IMR-90 (cell line): ENCODE results near the gene FOXP1. TPM values are rescaled to one million over a fixed set of nuclear protein-coding genes. Genes with fewer than 3 reads are reported as not detected.

ENCODE experiments used
- ATAC-seq: fragments of 200-7000 bp; cut with Tn5 transposase; 2 replicates; pipeline ENCODE4 v1.9.1; 2020; ENCODE audit warnings: low read depth, mild to moderate bottlenecking, moderate library complexity
- BruUV-seq: library from RNA; stranded (reverse); fragments of 400-500 nt; replicated peaks from 2 replicates; lab custom pipeline; 2021; lab: Mats Ljungman, UMichigan
- CTCF ChIA-PET: fragments of 300-600 bp; formaldehyde crosslinking; extraction: SDS; loops from one replicate; lab custom pipeline; 2021; ENCODE audit warnings: antibody characterized with exemption; lab: Yijun Ruan, JAX
- POLR2A ChIA-PET: fragments of 300-600 bp; sonication (Branson Sonifier 250); formaldehyde crosslinking; loops from one replicate; lab custom pipeline; 2022; ENCODE audit warnings: antibody characterized with exemption; ENCODE audit not compliant: unreplicated experiment; lab: Charles Lee
- DNase-seq: peaks from one replicate; pipeline ENCODE4 v3.0.0; 2013
- H2AFZ ChIP-seq: replicated peaks from 2 replicates; pipeline ENCODE3; 2013; ENCODE audit warnings: low read length, mild to moderate bottlenecking; ENCODE audit not compliant: poor library complexity
- H2AK5ac ChIP-seq: 2 replicates; pipeline ENCODE4 v1.6.1; 2013; ENCODE audit warnings: low read depth, low read length, inconsistent platforms
- H2AK9ac ChIP-seq: replicated peaks from 2 replicates; pipeline ENCODE3; 2013; ENCODE audit warnings: mild to moderate bottlenecking, low read depth, low read length, moderate library complexity; ENCODE audit not compliant: poor library complexity
- H2BK120ac ChIP-seq: 2 replicates; pipeline ENCODE4 v1.6.1; 2013; ENCODE audit warnings: low read depth, low read length, inconsistent platforms
- H2BK15ac ChIP-seq: 3 replicates; pipeline ENCODE4 v1.6.1; 2013; ENCODE audit warnings: low read depth, low read length, inconsistent platforms
- H2BK20ac ChIP-seq: 2 replicates; pipeline ENCODE4 v1.6.1; 2013; ENCODE audit warnings: low read depth, mild to moderate bottlenecking, inconsistent platforms, low read length, moderate library complexity
- H2BK5ac ChIP-seq: 2 replicates; pipeline ENCODE4 v1.6.1; 2013; ENCODE audit warnings: mild to moderate bottlenecking, low read depth, low read length, inconsistent platforms; ENCODE audit not compliant: poor library complexity, severe bottlenecking
- H3K14ac ChIP-seq: replicated peaks from 2 replicates; pipeline ENCODE4 v1.6.1; 2013; ENCODE audit warnings: low read depth, low read length, inconsistent platforms
- H3K18ac ChIP-seq: 2 replicates; pipeline ENCODE4 v1.6.1; 2013; ENCODE audit warnings: low read depth, low read length, control low read depth
- H3K23ac ChIP-seq: 2 replicates; pipeline ENCODE4 v1.6.1; 2013; ENCODE audit warnings: low read depth, low read length, inconsistent platforms
- H3K27ac ChIP-seq: 2 replicates; pipeline ENCODE4 v1.5.1; 2013; ENCODE audit warnings: mild to moderate bottlenecking, control low read depth, low read length; ENCODE audit not compliant: insufficient read depth
- H3K27me3 ChIP-seq: 2 replicates; pipeline ENCODE4 v1.6.1; 2013; ENCODE audit warnings: low read length; ENCODE audit not compliant: control insufficient read depth, insufficient read depth
- H3K36me3 ChIP-seq: 2 replicates; pipeline ENCODE4 v1.6.1; 2013; ENCODE audit warnings: low read length, mixed read lengths; ENCODE audit not compliant: control insufficient read depth, insufficient read depth
- H3K4ac ChIP-seq: 2 replicates; pipeline ENCODE4 v1.6.1; 2013; ENCODE audit warnings: low read depth, low read length, inconsistent platforms
- H3K4me1 ChIP-seq: 2 replicates; pipeline ENCODE4 v1.6.1; 2013; ENCODE audit warnings: low read length, mixed read lengths; ENCODE audit not compliant: control insufficient read depth, insufficient read depth
- H3K4me2 ChIP-seq: 2 replicates; pipeline ENCODE4 v1.6.1; 2013; ENCODE audit warnings: low read depth, mild to moderate bottlenecking, control low read depth, low read length, moderate library complexity
- H3K4me3 ChIP-seq: 2 replicates; pipeline ENCODE4 v1.5.1; 2013; ENCODE audit warnings: low read depth, mild to moderate bottlenecking, control low read depth, low read length, moderate library complexity; ENCODE audit not compliant: insufficient read depth
- H3K56ac ChIP-seq: 2 replicates; pipeline ENCODE4 v1.6.1; 2013; ENCODE audit warnings: low read length, inconsistent platforms; ENCODE audit not compliant: insufficient read depth; ENCODE audit errors: extremely low read depth
- H3K79me1 ChIP-seq, 2 experiments: 2 replicates each; pipeline ENCODE4 v1.6.1; 2013; ENCODE audit warnings: low read length in 2 of 2, inconsistent platforms in 1 of 2, low read depth in 1 of 2
- H3K9ac ChIP-seq: 2 replicates; pipeline ENCODE4 v1.6.1; 2013; ENCODE audit warnings: low read depth, low read length, control low read depth
- H3K9me1 ChIP-seq: 2 replicates; pipeline ENCODE4 v1.6.1; 2013; ENCODE audit warnings: low read length, inconsistent platforms; ENCODE audit not compliant: insufficient read depth
- H3K9me3 ChIP-seq: 2 replicates; pipeline ENCODE4 v1.6.1; 2013; ENCODE audit warnings: low read length; ENCODE audit not compliant: control insufficient read depth, insufficient read depth
- H4K20me1 ChIP-seq: 2 replicates; pipeline ENCODE4 v1.6.1; 2013; ENCODE audit warnings: low read length, inconsistent platforms; ENCODE audit not compliant: insufficient read depth
- H4K5ac ChIP-seq: 2 replicates; pipeline ENCODE4 v1.6.1; 2013; ENCODE audit warnings: mild to moderate bottlenecking, low read depth, low read length, control low read depth
- H4K8ac ChIP-seq, 2 experiments: 2 replicates each; pipeline ENCODE4 v1.6.1; 2013; ENCODE audit warnings: low read depth in 2 of 2, low read length in 2 of 2, control low read depth in 1 of 2, inconsistent platforms in 1 of 2
- H4K91ac ChIP-seq: 2 replicates; pipeline ENCODE4 v1.6.1; 2013; ENCODE audit warnings: low read depth, low read length, inconsistent platforms; ENCODE audit not compliant: insufficient read depth
- BHLHE40 ChIP-seq: fragments of 150-350 bp; IDR thresholded peaks from 2 replicates; pipeline ENCODE4 v1.6.1; 2016; ENCODE audit warnings: mild to moderate bottlenecking, low read depth, low read length
- CEBPB ChIP-seq: IDR thresholded peaks from 2 replicates; pipeline ENCODE4 v1.6.1; 2012; ENCODE audit warnings: low read depth, low read length, improper control_type of control experiment
- MXI1 ChIP-seq: IDR thresholded peaks from 2 replicates; pipeline ENCODE4 v1.6.1; 2012; ENCODE audit warnings: low read depth, mild to moderate bottlenecking, low read length, moderate library complexity, borderline replicate concordance
- WGBS, 2 experiments: methylation state at CpG; one replicate each; pipeline versions ENCODE4 v1.1.5 to v1.1.7; 2013; ENCODE audit warnings: missing lambda C conversion rate in 2 of 2; ENCODE audit not compliant: insufficient read length in 1 of 2; ENCODE audit errors: extremely low coverage in 2 of 2; 5-methylcytosine and 5-hydroxymethylcytosine counted together
- dilution Hi-C: fragments of 300-500 bp; cut with HindIII; formaldehyde crosslinking; loops from one replicate; pipeline ENCODE4 v1.14.3; 2018; ENCODE audit warnings: low sequenced_read_pairs; ENCODE audit not compliant: unreplicated experiment
- in situ Hi-C: fragments of 300-500 bp; cut with MboI; formaldehyde crosslinking; loops from 3 replicates; pipeline ENCODE4 v1.14.3; 2019; ENCODE audit warnings: low sequenced_read_pairs, inconsistent platforms, mixed read lengths
- intact Hi-C: fragments of 100-400 bp; cut with micrococcal nuclease; formaldehyde crosslinking; loops from 2 replicates; pipeline ENCODE4 v1.10.0; 2022
- polyA plus RNA-seq, 3 experiments: library from polyadenylated mRNA; depleted of rRNA; stranded (reverse); fragments of >200 nt; gene quantifications; 2 replicates each; pipeline ENCODE4 v1.2.3, GENCODE V29; 2012; ENCODE audit warnings: low replicate concordance in 1 of 3
- total RNA-seq: library from RNA; depleted of rRNA; stranded (reverse); fragments of >200 nt; gene quantifications from 2 replicates; pipeline ENCODE4 v1.2.3, GENCODE V29; 2012

FOXP1 gene
- total and polyA plus RNA-seq, 2 of the 4 experiments (the other 2 are of a cell fraction): 37.0 to 132 TPM

DNA sequence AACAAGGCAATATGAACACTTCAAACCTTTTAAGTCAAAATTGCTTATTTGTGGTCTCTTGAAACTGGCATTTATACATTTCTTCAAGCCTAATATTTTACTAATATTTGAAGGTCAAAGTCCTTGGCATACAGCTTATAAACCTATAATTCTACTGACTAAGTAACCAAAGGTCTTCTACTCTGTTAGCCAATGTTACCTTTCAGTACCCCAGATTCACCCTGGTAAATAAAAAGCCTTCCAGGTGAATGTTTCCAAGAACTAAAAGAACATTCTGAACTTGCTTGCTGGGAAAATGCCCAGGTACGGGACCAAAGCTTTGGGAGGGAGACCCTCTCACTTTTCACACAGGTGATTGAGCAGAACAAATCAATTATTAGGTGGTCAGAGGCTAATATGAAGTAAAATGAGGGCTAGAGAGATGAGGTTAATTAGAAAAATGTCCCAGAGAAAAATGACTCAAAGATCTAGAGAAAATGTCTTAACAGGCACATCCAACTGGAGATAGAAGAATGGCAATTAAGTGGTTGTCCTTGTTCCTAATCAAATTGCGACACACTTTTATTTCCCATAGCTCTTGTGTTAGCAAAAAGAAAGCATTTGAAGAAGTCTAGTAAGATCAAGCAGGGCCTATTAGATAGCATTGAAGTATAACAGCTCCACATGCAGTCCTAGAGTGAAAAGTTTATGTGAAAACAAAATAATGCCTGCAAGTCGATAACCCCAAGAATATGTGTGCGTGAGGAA, 232.0 kb downstream of the FOXP1 start:
- H2AK5ac ChIP-seq: no peak overlapping the region
- TF ChIP-seq CEBPB (peak; percentile 72), BHLHE40 (no peak), MXI1 (no peak)

More for the DNA sequence above, 232.0 kb downstream of the FOXP1 start:
- Histone ChIP-seq H4K8ac (no peak overlapping the region), H3K9me3 (no peaks in the 10 kb centered on the region), H3K9me1 (peaks cover 4% of the 10 kb centered on the region; the same call in 1 of the 2 replicates), H2AFZ (no peak overlapping the region), H3K9ac (no peak overlapping the region), H3K18ac (no peak overlapping the region), H4K20me1 (no peaks in the 10 kb centered on the region), H3K23ac (no peak overlapping the region), H3K56ac (no peak overlapping the region), H2BK15ac (no peak overlapping the region), H3K4me3 (no peak overlapping the region), H3K27ac (no peak overlapping the region), H3K4me2 (no peak overlapping the region), H3K4ac (no peak overlapping the region), H4K91ac (no peak overlapping the region), H2AK9ac (no peak overlapping the region), H3K14ac (no peak overlapping the region), H2BK120ac (no peak overlapping the region), H3K79me1 (peaks cover 3 to 13% of the 10 kb centered on the region in 2 experiments; a peak in 2 of 4 replicates), H3K27me3 (no peaks in the 10 kb centered on the region), H3K36me3 (no peaks in the 10 kb centered on the region), H3K4me1 (no peaks in the 10 kb centered on the region), H2BK20ac (no peak overlapping the region), H4K5ac (no peak overlapping the region), H2BK5ac (no peak overlapping the region)
- WGBS, 2 experiments: 100% methylated on average over 1 of the region's 4 CpGs; no CpG with 5 or more reads in 1 of the 2 experiments
- dilution Hi-C loops: no loop called here
- intact Hi-C loops: no loop called here
- ATAC-seq (no peak), DNase-seq (no peak)
- CTCF ChIA-PET: interaction anchor here (0.6 kb wide), 3 partner anchors 152 to 1690 kb away, joined by 3 read pairs; no protein-coding TSS in a partner anchor
- POLR2A ChIA-PET: no interaction called here
- in situ Hi-C loops: no loop called here
- no TSS peak for BruUV-seq
